ENCODE measurements around the gene CLK2.
"Not testable (repeated sequence)": the region's sequence is repeated elsewhere in the genome, so short reads cannot be mapped to it uniquely, and the experiment has no call there.

The CLK2 gene

DNA sequence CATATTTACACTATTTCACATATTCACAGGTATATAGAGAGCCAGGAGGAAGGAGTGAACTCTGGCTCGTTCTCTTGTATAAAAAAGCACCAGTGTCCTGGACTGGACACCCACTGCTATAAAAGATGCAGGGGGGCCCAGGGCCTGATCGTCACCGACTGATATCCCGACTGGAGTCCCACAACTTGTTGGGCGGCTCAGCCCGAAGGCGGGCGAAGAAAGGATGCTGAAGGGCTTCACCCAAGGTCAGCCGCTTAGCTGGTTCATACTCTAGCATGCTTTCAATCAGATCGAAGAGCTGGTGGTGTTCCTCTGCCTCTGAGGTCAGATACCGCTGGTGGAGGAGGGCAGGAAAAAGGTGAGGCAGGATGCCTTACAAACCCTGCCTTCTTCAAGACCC lies 10.2 kb downstream of the CLK2 start:
- no peak for DNase-seq

DNA sequence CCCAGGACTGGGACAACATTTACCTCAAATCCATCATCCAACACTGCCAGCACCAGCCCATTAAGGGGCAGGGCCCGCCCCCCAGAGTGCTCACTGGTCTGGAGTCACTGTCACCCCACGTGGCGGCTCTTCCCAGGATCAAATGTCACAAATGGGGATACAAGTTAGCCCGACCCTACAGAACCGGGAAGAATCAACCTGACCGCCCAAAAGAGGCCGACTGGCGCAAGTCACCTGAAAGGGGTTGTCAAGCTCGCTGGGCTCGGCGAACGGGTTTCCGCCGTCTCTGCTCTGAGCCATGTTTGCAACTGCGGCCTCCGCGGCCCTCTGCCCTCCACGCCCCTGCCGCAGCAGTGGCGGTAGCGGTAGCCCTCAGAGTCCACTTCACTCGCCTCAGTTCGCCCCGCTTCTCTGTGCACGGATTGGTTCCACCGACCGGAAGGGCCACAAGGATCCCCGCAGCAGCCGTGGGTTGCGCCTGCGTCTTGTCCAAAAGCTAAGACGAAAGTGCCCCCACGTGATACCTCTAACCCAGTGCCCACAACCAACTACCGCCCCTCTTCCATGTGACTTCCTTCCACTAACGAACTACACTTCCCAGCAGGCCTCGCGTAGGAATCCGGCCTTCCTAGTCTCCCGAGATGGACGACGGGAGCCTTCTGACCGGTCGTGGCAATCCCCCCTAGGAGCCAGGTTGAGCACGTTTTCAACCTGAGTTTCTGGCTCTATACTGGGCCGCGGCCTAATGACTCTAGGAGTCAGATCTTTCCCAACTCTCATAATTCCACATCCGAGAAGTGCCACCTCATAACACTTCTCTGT lies 11.2 kb downstream of the CLK2 start, which contains the start of gene SCAMP3:
SCAMP3 (minus strand) TSS at position 509 of the 822 bp plus-strand sequence; CDS start at position 300, 209 bp downstream.
- DNase-seq: peak; percentile 98

DNA sequence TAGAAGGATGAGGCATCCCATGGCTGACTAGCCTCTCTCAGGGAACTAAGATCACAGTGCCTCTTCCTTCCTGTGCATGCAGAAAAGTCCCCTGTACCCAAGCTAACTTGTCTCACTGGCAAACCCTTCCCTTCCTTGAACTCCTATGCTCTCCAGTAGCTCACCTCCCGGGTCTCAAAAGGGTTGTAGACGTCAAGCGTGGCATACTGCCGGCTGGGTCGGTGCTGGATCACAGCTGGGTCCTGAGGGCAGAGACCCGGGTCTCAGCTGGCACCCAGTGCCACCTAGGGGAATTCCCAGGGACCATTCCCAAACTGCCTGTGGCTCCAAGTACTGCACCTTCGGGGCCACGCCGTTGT lies 11.8 kb downstream of the CLK2 start:
- DNase-seq: peak; percentile 24

DNA sequence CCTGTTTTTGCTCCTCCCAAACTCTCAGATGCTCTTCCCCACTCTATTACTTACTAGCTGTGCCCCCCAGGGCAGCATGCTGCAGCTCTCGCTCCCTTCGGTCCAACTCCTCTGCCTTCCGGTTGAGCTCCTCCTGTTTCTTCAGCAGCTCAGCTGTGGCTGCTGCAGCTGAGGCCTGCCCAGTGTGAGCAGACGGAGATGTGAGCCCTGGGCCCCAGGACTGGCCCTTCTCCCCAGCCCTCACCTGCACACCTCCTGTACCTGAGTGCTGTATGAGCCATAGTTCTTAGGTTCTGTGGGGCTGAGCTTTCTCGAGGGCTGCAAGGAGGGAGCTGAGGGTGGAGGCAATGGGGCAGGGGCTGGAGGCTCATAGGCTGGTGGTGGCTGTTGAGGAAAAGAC lies 13.0 kb downstream of the CLK2 start:
- DNase-seq: no peak

DNA sequence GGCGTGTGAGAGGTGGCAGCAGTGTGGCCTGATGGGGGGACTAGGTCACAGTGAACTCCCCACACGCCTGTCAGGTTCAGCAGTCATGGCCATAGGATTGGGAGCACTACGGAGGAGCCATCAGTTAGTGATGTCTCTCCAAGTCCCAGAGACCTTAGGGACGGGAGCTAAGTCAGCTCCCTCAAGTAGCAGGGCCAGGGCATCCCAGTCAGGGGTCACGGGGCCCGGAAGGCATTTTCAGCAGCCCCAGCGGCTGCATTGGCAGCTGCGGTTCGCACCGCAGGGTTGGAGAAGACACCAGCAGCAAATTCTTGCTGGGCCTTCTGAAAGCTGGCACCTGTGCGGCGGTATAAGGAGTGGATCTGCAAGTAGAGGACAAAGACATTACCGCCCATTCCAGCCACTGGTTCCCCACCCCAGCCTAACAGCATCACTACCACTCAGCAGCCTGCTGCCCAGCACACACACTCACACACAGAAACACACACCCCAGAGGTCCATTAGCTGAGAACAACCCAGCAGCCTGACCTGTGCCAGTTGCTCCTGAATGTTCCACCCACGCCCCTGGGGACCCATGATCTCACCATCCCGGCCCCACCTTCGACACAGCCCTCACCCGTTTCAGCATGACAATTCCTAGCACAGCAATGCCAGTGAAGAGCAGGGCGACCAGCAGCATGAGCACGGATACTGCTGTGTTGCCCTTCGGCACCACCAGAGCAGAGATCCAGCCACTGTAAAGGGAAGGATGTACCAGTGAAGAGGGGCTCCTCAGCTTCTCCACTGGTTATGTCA lies 17.0 kb downstream of the CLK2 start:
- no peak for DNase-seq

DNA sequence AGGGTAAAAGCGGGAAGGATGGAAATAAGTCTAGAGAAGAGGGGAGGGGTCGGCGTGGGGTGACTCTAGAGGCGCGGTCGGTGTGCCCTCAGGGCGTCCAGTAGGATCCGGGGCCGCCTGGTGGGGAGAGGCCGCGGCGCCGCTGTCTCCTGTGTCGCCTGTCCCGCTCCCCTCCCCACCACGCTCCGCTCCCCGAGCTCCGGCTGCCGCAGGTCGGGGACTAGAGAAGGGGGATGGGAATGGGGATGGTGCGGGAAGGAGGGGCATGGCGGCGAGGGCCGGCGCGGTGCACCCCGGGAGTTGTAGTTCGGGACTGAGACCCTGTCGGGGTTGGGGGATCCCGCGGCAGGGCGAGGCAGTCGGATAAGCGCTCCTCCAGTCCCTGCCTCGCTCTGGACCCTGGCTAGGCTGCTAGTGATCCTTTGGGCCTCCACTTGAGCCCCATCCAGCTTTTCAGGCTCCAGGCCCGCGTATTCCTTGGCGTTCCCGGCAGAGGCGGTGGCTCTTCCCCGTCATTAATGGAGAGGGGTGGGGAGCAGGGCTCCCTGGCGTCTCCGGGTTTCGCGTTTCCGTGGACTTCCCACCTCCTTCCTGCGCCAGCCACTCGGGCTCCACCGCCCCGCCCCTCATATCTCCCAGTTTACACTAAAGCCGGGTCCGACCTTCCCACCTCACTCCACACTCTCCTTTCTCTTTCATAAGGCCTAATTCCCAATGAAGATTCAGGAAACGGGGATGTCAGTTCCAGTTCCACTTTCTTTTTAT lies 17.9 kb downstream of the CLK2 start, which contains the start of gene ENTREP3:
ENTREP3 (minus strand) TSS at position 241 of the 765 bp plus-strand sequence. CDS start 606 bp downstream, outside the sequence.
- peak; percentile 92 for DNase-seq

DNA sequence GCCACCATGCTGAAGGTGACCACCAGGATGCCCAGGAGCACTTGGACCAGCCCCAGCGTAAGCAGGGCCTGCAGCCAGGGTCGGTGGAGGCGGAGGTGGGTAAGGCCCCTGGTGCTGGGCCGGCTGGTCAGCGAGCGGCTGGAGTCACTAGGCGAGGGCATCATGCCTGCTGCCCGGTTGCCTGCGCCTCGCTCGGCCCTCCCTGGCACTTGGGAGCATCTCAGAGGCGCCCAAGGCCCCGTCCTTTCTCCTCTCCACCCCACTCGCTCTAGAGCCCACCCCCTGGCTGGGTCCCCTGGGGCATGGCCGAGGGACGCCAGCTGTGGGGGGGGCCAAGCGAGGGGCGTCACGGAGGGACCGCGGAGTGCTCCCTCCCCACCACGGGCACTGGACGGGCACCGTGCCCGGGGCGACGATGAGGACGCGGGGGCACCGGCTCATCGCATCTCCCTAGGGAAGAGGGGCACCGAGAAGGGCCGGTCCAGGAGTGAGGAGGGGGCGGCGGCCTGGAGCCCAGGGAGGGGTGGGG lies 18.5 kb downstream of the CLK2 start:
- peak; percentile 47 for DNase-seq

DNA sequence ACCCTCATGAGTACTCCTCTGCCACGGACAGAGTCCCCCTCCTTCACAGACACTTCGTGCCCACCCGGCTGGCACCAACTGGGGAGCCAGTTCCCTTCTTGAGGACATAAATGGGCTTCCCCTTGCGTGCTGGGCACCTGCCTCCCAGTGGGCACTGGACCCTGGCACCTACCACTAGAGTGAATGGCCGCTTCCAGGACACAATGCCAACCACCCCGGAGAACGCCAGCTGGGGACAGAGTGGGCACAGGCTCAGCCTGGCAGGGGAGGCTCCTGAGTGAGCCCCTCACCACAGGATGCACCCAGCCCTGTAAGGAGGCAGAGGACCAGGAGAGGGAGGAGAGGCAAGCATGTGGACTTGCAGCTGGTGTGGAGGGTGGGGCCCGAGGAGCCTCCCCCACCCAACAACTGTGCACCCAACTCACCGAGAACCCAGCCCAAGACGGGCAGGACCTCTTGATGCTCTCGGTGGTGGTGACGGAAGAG lies 19.0 kb downstream of the CLK2 start:
- peak; percentile 45 for DNase-seq

DNA sequence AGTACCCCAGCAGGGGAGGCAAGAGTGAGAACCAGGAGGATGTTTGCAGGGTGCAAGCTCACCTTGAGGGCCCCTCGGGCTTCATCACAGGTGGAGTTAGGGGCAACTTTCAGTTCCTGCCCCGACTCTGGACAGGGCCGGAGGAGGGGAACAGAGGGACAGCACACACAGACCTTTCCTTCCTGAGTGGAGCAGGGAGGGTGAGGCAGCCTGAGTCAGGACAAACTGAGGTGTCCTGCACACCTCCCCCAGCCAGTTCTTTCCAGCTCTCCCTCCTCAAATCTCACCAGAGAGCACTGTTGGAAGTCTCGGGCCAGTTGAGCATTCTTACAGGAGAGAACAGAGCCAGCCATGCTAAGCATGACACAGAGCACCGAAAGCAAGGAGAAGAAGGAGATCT lies 19.5 kb downstream of the CLK2 start:
- no peak for DNase-seq

DNA sequence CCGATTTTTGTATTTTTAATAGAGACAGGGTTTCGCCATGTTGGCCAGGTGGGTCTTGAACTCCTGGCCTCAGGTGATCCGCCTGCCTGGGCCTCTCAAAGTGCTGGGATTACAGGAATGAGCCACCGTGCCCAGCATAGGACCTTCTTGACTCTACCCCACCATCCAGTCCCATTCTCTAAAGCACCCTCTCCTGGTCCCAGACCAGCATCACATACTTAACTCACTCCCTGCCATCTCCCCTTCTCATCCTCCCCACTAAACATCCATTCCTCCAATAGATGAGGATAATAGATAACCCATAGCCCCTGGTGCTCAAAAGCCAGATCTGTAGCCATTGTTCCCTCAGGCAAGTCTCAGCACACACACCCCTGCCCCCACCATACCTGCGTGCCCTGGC lies 20.1 kb downstream of the CLK2 start:
- no peak for DNase-seq

DNA sequence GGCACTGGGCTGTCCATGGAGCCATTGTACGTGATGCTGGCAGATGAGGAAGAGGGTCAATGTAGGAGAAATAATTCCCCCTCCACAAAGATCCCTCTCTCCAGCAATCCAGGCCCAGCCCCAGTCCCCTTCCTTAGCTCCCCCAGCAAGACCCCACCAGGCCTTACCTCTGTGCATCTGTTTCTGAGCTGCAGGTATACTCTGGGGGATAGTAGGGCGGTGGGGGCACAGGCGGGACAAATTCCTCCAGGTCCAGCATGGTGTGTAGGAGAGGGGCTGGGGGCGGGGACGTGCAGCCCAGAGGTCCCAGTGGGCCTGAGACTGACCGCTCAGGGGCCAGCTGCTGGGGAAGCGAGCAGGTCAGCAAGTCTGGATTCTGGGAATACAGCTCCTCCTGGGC lies 21.7 kb downstream of the CLK2 start:
- no peak for DNase-seq

DNA sequence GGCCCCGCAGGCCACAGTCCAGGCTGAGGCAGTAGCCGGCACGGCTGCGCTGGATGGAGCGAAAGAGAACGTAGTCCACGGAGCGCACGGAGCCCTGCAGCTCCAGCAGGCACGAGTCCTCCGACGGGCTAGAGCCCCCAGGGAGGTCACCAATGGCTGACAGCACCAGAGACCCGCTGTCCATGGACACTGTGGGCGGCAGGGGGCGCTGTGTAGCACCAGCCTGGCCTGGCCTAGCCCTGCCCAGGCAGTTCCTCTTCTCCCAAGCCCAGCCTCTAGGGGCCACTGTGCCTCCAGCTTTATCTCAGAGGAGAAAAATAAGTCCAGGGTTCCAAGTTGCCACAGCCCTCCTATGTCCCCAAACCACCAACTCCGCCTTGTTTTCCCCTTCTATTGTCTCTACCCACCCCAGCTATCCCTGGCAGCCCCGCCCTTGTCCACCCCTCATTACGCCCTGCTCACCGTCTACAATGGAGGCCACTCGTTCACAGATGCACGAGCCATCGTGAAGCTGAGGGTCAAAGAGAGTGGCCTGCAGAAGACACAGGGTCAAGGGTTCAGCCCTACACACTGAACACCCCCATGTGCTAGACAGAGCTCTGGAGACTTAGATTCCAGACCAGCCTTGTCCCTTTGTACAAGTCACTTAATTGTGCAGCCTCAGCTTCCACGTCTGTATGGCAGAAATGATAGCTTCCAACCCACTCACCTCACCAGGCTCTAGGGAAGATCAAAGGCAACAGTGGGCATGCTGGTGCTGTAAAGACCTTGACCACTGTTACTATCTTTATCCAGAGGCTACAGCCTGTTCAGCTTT lies 22.5 kb downstream of the CLK2 start:
- peak; percentile 89 for DNase-seq

DNA sequence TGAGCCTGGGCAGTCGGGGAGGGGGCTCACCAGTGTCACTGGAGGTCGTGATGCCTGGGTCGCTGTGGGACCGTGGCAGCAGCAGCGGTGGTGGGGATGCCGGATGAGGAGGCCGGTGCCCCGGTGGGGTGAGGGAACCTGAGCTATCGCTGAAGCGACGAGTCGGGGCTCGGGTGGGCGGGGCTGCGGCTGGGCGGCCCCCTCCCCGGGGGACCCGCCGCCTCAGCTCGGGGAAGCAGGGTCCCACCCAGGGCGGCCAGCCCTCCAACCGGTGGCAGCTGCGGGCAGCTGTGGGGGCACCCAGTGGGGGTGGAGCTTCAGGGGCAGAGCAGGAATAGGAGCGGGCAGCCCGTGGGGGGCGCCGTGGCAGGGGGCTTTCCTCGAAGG lies 23.1 kb downstream of the CLK2 start:
- DNase-seq: no peak

DNA sequence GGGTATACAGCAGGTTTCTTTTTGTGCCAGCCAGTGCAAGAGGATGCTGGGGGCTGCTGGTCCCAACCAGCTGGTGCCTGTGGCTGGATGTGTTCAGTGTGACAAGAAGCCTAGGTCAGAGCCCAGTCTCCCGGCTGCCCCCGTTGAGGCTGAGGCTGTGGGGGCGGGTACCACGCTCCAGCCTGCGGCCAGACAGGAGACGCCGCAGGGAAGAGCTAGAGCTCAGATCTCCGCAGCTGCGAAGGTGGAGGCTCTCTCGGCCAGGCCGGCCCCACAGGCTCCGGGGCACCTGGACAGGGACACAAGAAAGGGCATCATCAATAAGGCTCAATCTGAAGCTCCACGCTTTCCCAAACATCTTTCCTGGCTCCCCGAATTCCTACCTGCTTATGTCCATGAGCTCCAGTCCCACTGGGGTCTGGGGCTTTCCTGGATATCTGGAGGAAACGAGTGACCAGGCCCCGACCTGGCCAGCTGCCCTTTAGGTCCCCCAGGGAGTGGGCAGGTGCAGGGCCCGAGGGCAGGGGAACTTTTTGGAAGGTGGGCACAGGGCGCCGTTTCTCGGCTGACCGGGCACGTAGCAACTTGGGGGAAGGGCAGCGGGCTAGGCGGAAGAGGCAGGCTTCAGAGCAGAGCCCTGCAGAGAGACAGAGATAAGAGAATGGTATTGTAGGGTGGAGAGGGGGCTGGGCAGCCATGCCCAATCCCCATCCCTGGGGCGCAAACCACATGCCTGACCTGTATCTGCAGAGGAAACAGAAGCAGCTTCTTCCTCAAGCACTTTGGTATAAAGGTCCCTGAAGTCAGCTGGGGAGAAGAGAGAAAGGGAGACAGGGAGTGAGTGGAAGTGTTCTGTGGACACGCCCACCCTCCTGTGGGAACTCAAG lies 25.4 kb downstream of the CLK2 start:
- DNase-seq: no peak

DNA sequence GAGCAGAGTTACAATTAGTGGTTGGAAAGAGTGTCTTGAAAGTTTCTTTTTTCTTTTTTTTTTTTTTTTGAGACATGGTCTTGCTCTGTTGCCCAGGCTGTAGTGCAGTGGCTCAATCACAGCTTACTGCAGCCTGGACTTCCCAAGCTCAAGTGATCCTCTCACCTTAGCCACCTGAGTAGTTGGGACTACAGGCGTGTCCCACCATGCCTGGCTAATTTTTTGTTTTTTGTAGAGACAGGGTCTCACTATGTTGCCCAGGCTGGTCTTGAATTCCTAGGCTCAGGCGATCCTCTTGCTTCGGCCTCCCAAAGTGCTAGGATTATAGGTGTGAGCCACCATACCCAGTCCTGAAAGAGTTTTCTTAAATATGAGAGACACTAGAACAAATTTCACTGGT lies 26.5 kb downstream of the CLK2 start:
- not testable (repeated sequence) for DNase-seq

DNA sequence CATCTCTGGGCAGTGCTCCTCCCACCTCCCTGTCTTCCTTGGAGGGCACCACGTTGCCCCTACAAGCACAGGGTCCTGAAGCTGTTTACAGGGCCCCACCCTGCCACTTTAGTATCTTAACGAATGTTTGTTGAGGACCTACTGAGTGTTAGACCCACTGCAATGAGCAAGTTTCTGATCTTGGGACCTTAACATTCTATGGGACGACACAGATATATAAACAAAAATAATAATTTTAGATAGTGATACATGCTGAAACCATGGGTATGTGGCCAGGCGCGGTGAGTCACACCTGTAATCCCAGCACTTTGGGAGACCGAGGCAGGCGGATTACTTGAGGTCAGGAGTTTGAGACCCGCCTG lies 28.2 kb downstream of the CLK2 start:
- DNase-seq: no peak

DNA sequence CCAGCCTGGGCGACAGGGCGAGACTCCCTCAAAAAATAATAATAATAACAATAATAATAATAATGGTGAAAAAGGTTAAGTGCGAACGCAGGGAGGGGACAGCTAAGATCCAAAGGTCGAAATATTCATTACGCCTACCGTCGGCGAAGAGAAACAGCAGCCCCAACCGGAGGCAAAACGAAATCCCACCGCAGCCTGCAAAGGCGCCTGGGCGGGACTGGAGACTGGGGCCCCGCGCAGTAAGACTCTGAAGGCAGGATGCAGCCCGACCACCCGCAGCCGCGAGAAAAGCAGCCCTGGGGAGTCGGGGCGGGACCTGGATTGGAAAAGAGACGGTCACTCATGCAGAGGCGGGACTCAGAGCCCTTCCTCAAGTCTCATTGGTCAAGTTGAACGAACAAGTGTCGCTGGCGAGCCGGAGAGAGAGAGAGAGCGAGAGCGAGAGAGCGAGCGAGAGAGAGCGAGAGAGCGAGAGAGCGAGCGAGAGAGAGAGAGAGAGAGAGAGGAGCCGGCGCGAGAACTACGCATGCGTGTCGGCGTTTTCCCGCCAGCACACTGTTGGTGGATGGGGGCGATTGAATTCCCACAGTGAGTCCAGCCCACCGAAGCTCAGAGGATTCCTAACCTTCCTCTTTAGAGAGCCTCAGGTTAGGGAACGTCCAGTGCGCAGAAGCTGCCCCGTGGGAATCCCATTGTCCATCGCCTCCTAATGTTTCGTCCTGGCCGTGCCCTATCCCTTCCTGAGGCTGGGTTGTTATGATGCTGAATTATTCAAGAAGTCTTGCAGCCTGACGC lies 28.7 kb downstream of the CLK2 start:
- peak; percentile 99 for DNase-seq

DNA sequence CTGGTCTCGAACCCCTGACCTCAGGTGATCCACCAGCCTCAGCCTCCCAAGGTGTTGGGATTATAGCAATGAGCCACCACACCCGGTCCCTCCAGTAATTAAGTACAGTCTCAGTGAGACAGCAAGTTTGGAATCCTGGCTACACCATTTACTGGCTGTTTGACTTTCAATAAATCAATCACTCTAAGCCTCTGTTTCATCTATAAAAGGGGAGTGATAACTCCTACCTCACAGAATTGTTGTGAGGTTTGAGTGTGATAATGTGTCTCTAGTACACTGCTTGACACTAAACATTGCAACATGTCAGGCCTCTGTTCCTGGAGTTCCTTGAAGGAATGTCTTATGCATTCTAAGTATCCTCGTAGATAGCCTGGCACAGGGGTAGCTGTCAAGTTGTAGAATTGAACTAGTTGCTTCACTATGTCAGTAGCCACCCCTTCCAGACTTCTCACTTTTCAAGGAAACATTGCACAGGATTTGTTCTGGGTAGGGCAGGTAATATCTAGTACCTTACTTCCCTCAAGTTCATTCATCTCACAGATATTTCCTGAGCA lies 30.4 kb downstream of the CLK2 start:
- no peak for DNase-seq

DNA sequence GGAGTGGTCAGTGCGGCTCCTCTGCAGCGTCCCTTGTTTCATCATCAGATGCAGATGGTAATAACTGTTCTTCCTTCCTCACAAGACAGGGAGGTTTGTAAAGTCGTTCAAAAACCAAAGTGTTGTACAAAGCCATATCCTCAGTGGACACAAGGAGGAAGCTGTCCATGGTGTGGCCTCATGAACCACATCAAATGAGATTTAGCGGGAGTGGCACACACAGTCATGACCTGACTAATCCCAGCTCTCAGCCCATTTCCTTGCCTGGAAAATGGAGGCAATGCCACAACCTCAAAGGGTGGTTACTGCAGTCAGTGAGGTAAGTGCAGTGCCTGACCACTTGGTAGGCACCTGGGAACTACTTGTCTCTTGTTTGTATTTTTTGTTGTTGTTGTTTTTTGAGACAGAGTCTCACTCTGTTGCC lies 31.5 kb downstream of the CLK2 start:
- no peak for DNase-seq

Data from NCI-H146 (cell line).